BJ (cell line): ENCODE data around the gene GAB2. TPM values are rescaled to one million over a fixed set of nuclear protein-coding genes. Genes with fewer than 3 reads are reported as not detected.

Source experiments
- CTCF ChIA-PET: fragments of 350-600 bp; formaldehyde crosslinking; extraction: SDS; loops from one replicate; lab custom pipeline; 2021; ENCODE audit warnings: antibody characterized with exemption, inconsistent platforms; lab: Yijun Ruan, JAX
- POLR2A ChIA-PET: fragments of 300-600 bp; sonication (Branson Sonifier 250); formaldehyde crosslinking; extraction: SDS; loops from one replicate; lab custom pipeline; 2021; ENCODE audit warnings: antibody characterized with exemption; lab: Charles Lee
- DNase-seq: peaks from one replicate; pipeline ENCODE4 v3.0.0-alpha.2; 2011; ENCODE audit warnings: low read depth
- H3K27me3 ChIP-seq: 2 replicates; pipeline ENCODE4 v1.6.0; 2011; ENCODE audit warnings: low read length; ENCODE audit not compliant: control insufficient read depth, insufficient read depth
- H3K36me3 ChIP-seq: 2 replicates; pipeline ENCODE4 v1.5.1; 2011; ENCODE audit warnings: low read length; ENCODE audit not compliant: control insufficient read depth, insufficient read depth
- H3K4me3 ChIP-seq: 2 replicates; pipeline ENCODE4 v1.5.1; 2011; ENCODE audit warnings: low read depth, mild to moderate bottlenecking, control low read depth, low read length
- CTCF ChIP-seq: IDR thresholded peaks from 2 replicates; pipeline ENCODE4 v1.5.1; 2011; ENCODE audit warnings: low read depth, mild to moderate bottlenecking, control low read depth, inconsistent platforms, low read length, moderate library complexity; ENCODE audit not compliant: insufficient read depth
- polyA plus RNA-seq: library from polyadenylated mRNA; depleted of rRNA; stranded (reverse); fragments of >200 nt; gene quantifications from 2 replicates; pipeline ENCODE4 v1.2.3, GENCODE V29; 2011

GAB2 gene
- polyA plus RNA-seq, 1 experiment, result 12.2 TPM

- Histone ChIP-seq H3K27me3 (no peaks in the 10 kb centered on the region), H3K36me3 (no peaks in the 10 kb centered on the region), H3K4me3 (peak overlapping the region; percentile 69)
- DNase-seq, result no peak
- POLR2A ChIA-PET, result no interaction called here
- CTCF ChIA-PET, result interaction anchor here (0.6 to 5.9 kb wide), 8 partner anchors 9 to 270 kb away, joined by 3 to 50 read pairs (median 4); no protein-coding TSS in a partner anchor
- TF ChIP-seq CTCF, result no peak
Measured at GRCh38 chr11:78418584-78419211, 1.1 kb upstream of the GAB2 start.

DNA sequence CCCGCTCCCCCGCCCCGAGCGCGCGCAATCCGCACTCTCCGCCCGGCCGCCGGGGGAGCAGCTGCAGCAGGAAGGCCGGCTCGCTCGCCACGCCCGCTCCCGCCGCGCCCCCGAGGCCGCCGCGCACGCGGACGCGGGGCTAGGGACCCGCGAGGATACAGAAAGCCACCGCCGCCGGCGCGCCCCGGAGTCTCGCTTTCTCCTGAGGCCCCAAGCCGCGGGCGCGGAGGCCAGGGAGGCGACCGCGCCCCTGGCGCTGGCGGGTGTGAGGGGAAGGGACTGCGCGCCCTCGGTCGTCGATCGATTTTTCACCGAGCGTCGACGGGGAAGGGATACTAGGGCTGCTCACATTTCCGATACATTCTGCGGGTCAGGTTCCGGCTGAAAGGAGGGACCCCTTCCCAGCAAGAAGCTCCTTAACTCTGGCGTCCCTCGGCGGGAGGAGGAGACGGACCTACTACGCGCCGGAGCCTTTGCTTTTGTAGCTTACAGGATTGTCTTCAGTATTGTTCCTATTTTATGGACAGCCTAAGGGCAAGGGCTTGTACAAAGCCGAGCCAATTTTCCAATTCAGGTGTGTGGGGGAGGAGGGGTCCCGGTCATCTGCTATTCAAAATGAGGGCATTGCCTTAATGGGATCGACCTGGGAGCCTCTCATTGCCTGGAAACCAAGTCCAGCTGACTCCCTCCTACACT is 416 bp upstream of the GAB2 start:
- POLR2A ChIA-PET, result interaction anchor here (0.6 kb wide), 1 partner anchor 906 kb away, joined by 6 read pairs; no protein-coding TSS in a partner anchor
- peak overlapping the region; percentile 69 for H3K4me3 ChIP-seq
- H3K27me3 ChIP-seq, result no peaks in the 10 kb centered on the region
- H3K36me3 ChIP-seq, result no peaks in the 10 kb centered on the region
- CTCF ChIA-PET, result interaction anchor here (0.6 to 5.9 kb wide), 7 partner anchors 9 to 973 kb away, joined by 3 to 50 read pairs (median 5); no protein-coding TSS in a partner anchor
- DNase-seq, result no peak
- TF ChIP-seq CTCF, result 0 out of 2 replicates have a peak, but pooled peaks have one; percentile 6

DNA sequence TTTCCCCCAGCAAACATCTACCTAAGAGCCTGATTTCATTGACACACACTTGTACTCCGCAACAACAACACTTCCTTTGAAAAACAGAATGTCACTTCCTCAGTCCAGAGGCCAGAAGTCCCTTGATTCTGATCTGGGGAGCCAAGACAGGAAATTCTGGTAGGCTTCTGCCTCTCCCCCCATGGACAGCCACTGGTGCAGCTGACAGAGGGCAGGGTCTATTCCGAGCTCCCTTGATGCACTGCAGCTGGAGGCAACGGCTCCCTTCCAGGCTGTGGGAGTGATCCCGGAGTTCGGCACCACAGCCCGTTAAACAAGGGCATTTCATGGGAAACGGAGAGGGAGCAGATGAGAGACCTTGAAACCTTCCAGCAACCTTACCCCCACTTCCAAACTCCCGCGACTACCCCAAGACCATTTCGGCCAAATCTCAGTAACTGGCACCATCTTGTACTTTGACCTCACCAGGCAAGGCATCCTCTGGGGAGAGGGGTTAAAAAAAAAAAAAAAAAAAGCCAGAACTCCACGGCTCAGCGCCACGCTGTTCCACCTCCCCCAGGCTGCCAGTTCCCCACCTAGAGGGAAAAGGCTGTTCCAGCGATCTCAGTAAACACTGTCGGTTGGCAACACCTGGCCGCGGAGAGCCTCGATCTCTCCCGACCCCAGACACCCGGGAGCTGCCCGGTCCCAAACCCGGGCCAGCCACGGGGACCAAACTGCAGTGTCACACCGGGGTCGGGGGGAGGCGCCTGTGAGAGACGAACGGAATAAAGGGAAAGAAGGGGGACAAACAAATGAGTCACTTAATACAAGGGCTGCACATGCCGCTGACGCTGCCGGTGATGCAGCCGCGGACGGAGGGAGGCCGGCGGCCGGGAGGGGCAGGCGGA is 1.1 kb downstream of the GAB2 start:
- TF ChIP-seq CTCF, result peak; percentile 63
- Histone ChIP-seq H3K36me3 (no peaks in the 10 kb centered on the region), H3K4me3 (peak overlapping the region; percentile 70), H3K27me3 (no peaks in the 10 kb centered on the region)
- DNase-seq, result peak; percentile 51
- POLR2A ChIA-PET, result interaction anchor here (0.6 to 0.9 kb wide), 2 partner anchors 148 to 676 kb away, joined by 4 to 16 read pairs; no protein-coding TSS in a partner anchor
- CTCF ChIA-PET, result interaction anchor here (0.6 to 5.9 kb wide), 15 partner anchors 11 to 920 kb away, joined by 3 to 50 read pairs (median 3); partner anchors contain the start of gene NARS2

DNA sequence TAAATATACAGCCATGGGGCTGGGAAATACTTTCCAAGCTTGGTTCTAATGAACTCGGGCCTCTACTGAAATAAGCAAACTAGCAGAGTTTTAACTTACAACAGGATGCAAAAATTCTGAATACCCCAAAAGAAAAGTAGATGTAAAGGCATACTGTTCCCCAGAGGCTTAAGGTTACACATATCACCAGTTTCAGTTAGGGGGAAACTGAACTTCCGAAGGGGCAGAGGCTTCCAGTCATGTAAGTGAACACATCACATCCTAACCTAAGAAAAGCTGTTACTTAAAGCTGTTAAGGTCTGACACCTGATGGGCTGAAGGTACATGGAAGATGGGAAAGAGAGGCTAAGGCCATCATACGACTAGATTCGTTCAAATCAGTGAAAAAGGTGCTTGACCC is 2.3 kb downstream of the GAB2 start:
- no peak for DNase-seq
- POLR2A ChIA-PET, result no interaction called here

More for the DNA sequence above, 2.3 kb downstream of the GAB2 start:
- Histone ChIP-seq H3K27me3 (no peaks in the 10 kb centered on the region), H3K36me3 (no peaks in the 10 kb centered on the region), H3K4me3 (no peak overlapping the region)
- TF ChIP-seq CTCF, result no peak
- CTCF ChIA-PET, result interaction anchor here (0.7 to 5.9 kb wide), 10 partner anchors 9 to 202 kb away, joined by 3 to 50 read pairs (median 4); partner anchors contain the start of gene NARS2
